HepG2 (cell line): ENCODE results near the gene STRN3. TPM values are rescaled to one million over a fixed set of nuclear protein-coding genes. Genes with fewer than 3 reads are reported as not detected.

Experiments
- ATAC-seq: fragments of 200-7000 bp; cut with Tn5 transposase; 3 replicates; pipeline ENCODE4 v1.9.1; 2020; ENCODE audit warnings: mild to moderate bottlenecking, moderate library complexity
- BruUV-seq: library from RNA; stranded (reverse); fragments of 400-500 nt; replicated peaks from 2 replicates; lab custom pipeline; 2021; lab: Mats Ljungman, UMichigan
- CTCF ChIA-PET: fragments of 300-600 bp; formaldehyde crosslinking; extraction: SDS; loops from one replicate; lab custom pipeline; 2021; ENCODE audit warnings: low total read pairs, inconsistent platforms, low intra/inter-chr PET ratio; lab: Yijun Ruan, JAX
- POLR2A ChIA-PET: fragments of 350-600 bp; sonication (Branson Sonifier 250); formaldehyde crosslinking; loops from one replicate; lab custom pipeline; 2020; ENCODE audit warnings: antibody characterized with exemption, inconsistent platforms; lab: Yijun Ruan, JAX
- DNase-seq: peaks from one replicate; pipeline ENCODE4 v3.0.0-alpha.2; 2015; ENCODE audit warnings: low spot score
- FAIRE-seq: peaks from 3 replicates; lab custom pipeline; 2011; peaks lifted over from hg19 to GRCh38; lab: Jason Lieb, UNC
- H2AFZ ChIP-seq: one replicate; pipeline ENCODE4 v1.6.1; 2011; ENCODE audit warnings: low read length, inconsistent platforms
- H3K27ac ChIP-seq: fragments of 300-600 bp; 3 replicates; pipeline ENCODE4 v1.8.0; 2011; ENCODE audit warnings: mixed run types, mild to moderate bottlenecking, mixed read lengths, low read length, inconsistent platforms; ENCODE audit not compliant: insufficient read depth; ENCODE audit errors: extremely low read length
- H3K27me3 ChIP-seq, 2 experiments: fragments of 200-600 bp in 1 of 2; 2 replicates in 1 of 2; 3 replicates in 1 of 2; pipeline versions ENCODE4 v1.6.0 to v1.8.0; 2011; ENCODE audit warnings: low read length in 2 of 2, mild to moderate bottlenecking in 2 of 2, moderate library complexity in 2 of 2, inconsistent platforms in 1 of 2; ENCODE audit not compliant: insufficient read depth in 2 of 2, control insufficient read depth in 1 of 2
- H3K36me3 ChIP-seq, 2 experiments: fragments of 200-600 bp in 1 of 2; replicated peaks in 1 of 2; 2 replicates in 1 of 2; 3 replicates in 1 of 2; pipeline versions ENCODE4 v1.5.1 to v1.8.0; 2011; ENCODE audit warnings: low read length in 2 of 2, inconsistent platforms in 1 of 2; ENCODE audit not compliant: insufficient read depth in 2 of 2, control insufficient read depth in 1 of 2
- H3K4me1 ChIP-seq: 2 replicates; pipeline ENCODE4 v1.5.1; 2012; ENCODE audit warnings: low read length, inconsistent platforms; ENCODE audit not compliant: insufficient read depth
- H3K4me2 ChIP-seq: 2 replicates; pipeline ENCODE4 v1.6.0; 2011; ENCODE audit warnings: low read depth, low read length, inconsistent platforms
- H3K4me3 ChIP-seq, 3 experiments: fragments of 200-600 bp in 1 of 3; sonication (generic), shearing (Covaris generic) in 1 of 3; replicated peaks in 1 of 3; 2 replicates each; pipeline ENCODE4 v1.5.1; 2011 to 2016; ENCODE audit warnings: low read length in 3 of 3, inconsistent platforms in 2 of 3, low read depth in 2 of 3, mild to moderate bottlenecking in 2 of 3, control low read depth in 1 of 3, mixed read lengths in 1 of 3; ENCODE audit not compliant: insufficient read depth in 1 of 3
- H3K79me2 ChIP-seq: one replicate; pipeline ENCODE4 v1.6.1; 2011; ENCODE audit warnings: low read length, inconsistent platforms; ENCODE audit not compliant: insufficient read depth
- H3K9ac ChIP-seq: 2 replicates; pipeline ENCODE4 v1.6.0; 2011; ENCODE audit warnings: mild to moderate bottlenecking, low read depth, low read length, inconsistent platforms; ENCODE audit not compliant: insufficient read depth
- H3K9me3 ChIP-seq: 2 replicates; pipeline ENCODE4 v1.5.1; 2012; ENCODE audit warnings: mild to moderate bottlenecking, low read length
- H4K20me1 ChIP-seq: 2 replicates; pipeline ENCODE4 v1.6.0; 2011; ENCODE audit warnings: inconsistent platforms, mild to moderate bottlenecking, low read length, moderate library complexity; ENCODE audit not compliant: insufficient read depth
- ARID2 ChIP-seq: sonication (generic); formaldehyde crosslinking; IDR thresholded peaks from 2 replicates; pipeline ENCODE4 v1.8.1; 2022; ENCODE audit warnings: mild to moderate bottlenecking, missing genetic modification reagents, borderline replicate concordance
- FOXA1 ChIP-seq, 2 experiments: fragments of 450-650 bp in 1 of 2; sonication (generic) in 1 of 2; formaldehyde crosslinking in 1 of 2; IDR thresholded peaks; 2 replicates each; pipeline versions ENCODE4 v1.4.0 to v1.6.1; 2016 to 2020; ENCODE audit warnings: missing genetic modification reagents in 1 of 2
- FOXK2 ChIP-seq: fragments of 450-650 bp; IDR thresholded peaks from 2 replicates; pipeline ENCODE4 v1.6.1; 2016
- KAT7 ChIP-seq: IDR thresholded peaks from 2 replicates; pipeline ENCODE4 v1.6.1; 2018; ENCODE audit warnings: borderline replicate concordance, missing compliant biosample characterization
- MAF1 ChIP-seq: sonication (generic); formaldehyde crosslinking; IDR thresholded peaks from 2 replicates; pipeline ENCODE4 v1.5.0; 2020; ENCODE audit warnings: missing genetic modification reagents, borderline replicate concordance
- MEIS2 ChIP-seq: sonication (generic); formaldehyde crosslinking; IDR thresholded peaks from 2 replicates; pipeline ENCODE4 v1.9.0; 2021; ENCODE audit warnings: mild to moderate bottlenecking, missing genetic modification reagents
- PBX3 ChIP-seq: sonication (generic); formaldehyde crosslinking; IDR thresholded peaks from 2 replicates; pipeline ENCODE4 v1.8.1; 2023; ENCODE audit warnings: missing genetic modification reagents, inconsistent platforms, borderline replicate concordance
- RAD51 ChIP-seq: fragments of 450-650 bp; IDR thresholded peaks from 2 replicates; pipeline ENCODE4 v1.6.1; 2016; ENCODE audit warnings: borderline replicate concordance
- RXRB ChIP-seq: IDR thresholded peaks from 2 replicates; pipeline ENCODE4 v1.6.1; 2016; ENCODE audit warnings: borderline replicate concordance, missing genetic modification reagents, missing compliant biosample characterization
- ZBTB34 ChIP-seq: sonication (generic); formaldehyde crosslinking; IDR thresholded peaks from 2 replicates; pipeline ENCODE4 v1.8.0; 2022; ENCODE audit warnings: mild to moderate bottlenecking, missing genetic modification reagents
- ZFP91 ChIP-seq: sonication (generic); formaldehyde crosslinking; IDR thresholded peaks from 2 replicates; pipeline ENCODE4 v1.9.0; 2022; ENCODE audit warnings: missing genetic modification reagents, mild to moderate bottlenecking, borderline replicate concordance
- ZNF282 ChIP-seq: fragments of 450-650 bp; IDR thresholded peaks from 2 replicates; pipeline ENCODE4 v1.6.1; 2018; ENCODE audit not compliant: partially characterized antibody
- ZNF609 ChIP-seq: sonication (generic); formaldehyde crosslinking; IDR thresholded peaks from 2 replicates; pipeline ENCODE4 v1.4.0; 2020; ENCODE audit warnings: mild to moderate bottlenecking, missing genetic modification reagents, borderline replicate concordance
- ZNF776 ChIP-seq: sonication (generic); formaldehyde crosslinking; IDR thresholded peaks from 2 replicates; pipeline ENCODE4 v1.4.0; 2020; ENCODE audit warnings: mild to moderate bottlenecking, missing genetic modification reagents
- ZNF883 ChIP-seq: sonication (generic); formaldehyde crosslinking; IDR thresholded peaks from 2 replicates; pipeline ENCODE4 v1.5.1; 2020; ENCODE audit warnings: mild to moderate bottlenecking, missing genetic modification reagents; ENCODE audit errors: not compliant biosample characterization
- WGBS: methylation state at CpG from one replicate; pipeline ENCODE4 v1.1.6; 2017; ENCODE audit warnings: low lambda C conversion rate; 5-methylcytosine and 5-hydroxymethylcytosine counted together
- in situ Hi-C: cut with HindIII; loops from 2 replicates; pipeline ENCODE4 v1.10.0; 2017; ENCODE audit warnings: low pct_unique_long_range_greater_than_20kb; ENCODE audit not compliant: extremely low pct_ligation_motif_present
- intact Hi-C: fragments of 100-400 bp; cut with micrococcal nuclease; formaldehyde crosslinking; loops from one replicate; pipeline ENCODE4 v1.10.0; 2022; ENCODE audit not compliant: unreplicated experiment
- polyA plus RNA-seq, 8 experiments: library from polyadenylated mRNA; depleted of rRNA in 3 of 8; stranded (reverse) in 7 of 8; unstranded in 1 of 8; fragments of >200 nt; fragmentation: Illumina TruSeq in 4 of 8; extraction: Trizol in 4 of 8; gene quantifications; 2 replicates each; pipeline versions ENCODE4 v1.2.1 to v1.2.3, GENCODE V29; 2011 to 2016; ENCODE audit warnings: low read depth in 4 of 8, missing spikeins in 1 of 8, mixed read lengths in 1 of 8; ENCODE audit not compliant: insufficient read depth in 1 of 8
- total RNA-seq, 5 experiments: library from RNA; depleted of rRNA; stranded (reverse); fragments of >200 nt; fragmentation: Illumina TruSeq; extraction: Trizol; gene quantifications; 2 replicates each; pipeline ENCODE4 v1.2.3, GENCODE V29; 2016; ENCODE audit warnings: low read depth in 1 of 5

The STRN3 gene
- total and polyA plus RNA-seq, 2 of the 13 experiments (the other 11 are each of a cell fraction or from before 2014, with no cell fraction given): 49.4 to 123 TPM

- no peak overlapping the region for H3K9ac ChIP-seq
- in situ Hi-C loops: loop anchor here (10.0 kb wide), 1 partner anchor 63 kb away; no protein-coding TSS in a partner anchor
- peaks cover 18 to 34% of the 10 kb centered on the region in 2 experiments for H3K36me3 ChIP-seq
- no peaks in the 10 kb centered on the region for H3K9me3 ChIP-seq
- FAIRE-seq: no peak
- CTCF ChIA-PET: no interaction called here
- peaks cover 91% of the 10 kb centered on the region for H3K79me2 ChIP-seq
- peaks cover 70% of the 10 kb centered on the region for H4K20me1 ChIP-seq
- peaks cover 62% of the 10 kb centered on the region for H3K4me1 ChIP-seq
- POLR2A ChIA-PET: interaction anchor here (1.5 kb wide), 1 partner anchor 10 kb away, joined by 4 read pairs; no protein-coding TSS in a partner anchor
- H3K4me2 ChIP-seq: no peak overlapping the region
- no peak overlapping the region for H2AFZ ChIP-seq
- intact Hi-C loops: no loop called here
- DNase-seq: no peak
- peaks cover 0 to 5% of the 10 kb centered on the region in 2 experiments; a peak in 1 of 5 replicates for H3K27me3 ChIP-seq
- WGBS: 88% methylated on average over 4 of the region's 4 CpGs
- no peak overlapping the region for H3K27ac ChIP-seq
- ATAC-seq: no peak
- BruUV-seq: no TSS peak
- no peak overlapping the region for H3K4me3 ChIP-seq
- 0 out of 2 replicates have a peak, but pooled peaks have one; percentile 17 for TF ChIP-seq RAD51
- no peak for TF ChIP-seq ZNF609 (CRISPR knock-in tag)
- TF ChIP-seq ZNF282: peak; percentile 82
- 0 out of 2 replicates have a peak, but pooled peaks have one; percentile 5 for TF ChIP-seq FOXA1 (IDR thresholded peaks at IDR 0.05)
- TF ChIP-seq FOXA1 (CRISPR knock-in tag; IDR thresholded peaks at IDR 0.05): no peak
- no peak for TF ChIP-seq MEIS2
- no peak for TF ChIP-seq MAF1
- 0 out of 2 replicates have a peak, but pooled peaks have one; percentile 40 for TF ChIP-seq KAT7
- TF ChIP-seq FOXK2: 0 out of 2 replicates have a peak, but pooled peaks have one; percentile 24
- no peak for TF ChIP-seq ZNF776
- TF ChIP-seq ZNF883 (CRISPR knock-in tag): no peak
- 0 out of 2 replicates have a peak, but pooled peaks have one; percentile 47 for TF ChIP-seq ZBTB34
- no peak for TF ChIP-seq RXRB (CRISPR knock-in tag)
- peak; percentile 71; the same call in 1 of the 2 replicates for TF ChIP-seq ARID2 (CRISPR knock-in tag)
- no peak for TF ChIP-seq ZFP91 (CRISPR knock-in tag)
- no peak for TF ChIP-seq PBX3 (CRISPR knock-in tag)
Measured at GRCh38 chr14:31021576-31021949, 4.6 kb downstream of the STRN3 start.
